GM06990 (cell line): Measurements from ENCODE around the gene CUBN.

ENCODE experiments used
- DNase-seq: peaks from one replicate; pipeline ENCODE4 v3.0.0-alpha.2; 2011; ENCODE audit not compliant: insufficient read length; ENCODE audit errors: extremely low read depth
- H3K27me3 ChIP-seq: replicated peaks from 2 replicates; pipeline ENCODE4 v1.6.0; 2011; ENCODE audit warnings: low read length; ENCODE audit not compliant: control insufficient read depth, insufficient read depth
- H3K36me3 ChIP-seq: 2 replicates; pipeline ENCODE4 v1.5.1; 2011; ENCODE audit warnings: low read length; ENCODE audit not compliant: control insufficient read depth, insufficient read depth
- H3K4me3 ChIP-seq: replicated peaks from 2 replicates; pipeline ENCODE4 v1.5.1; 2011; ENCODE audit warnings: low read depth, mild to moderate bottlenecking, control low read depth, low read length
- CTCF ChIP-seq: IDR thresholded peaks from 2 replicates; pipeline ENCODE4 v1.5.1; 2011; ENCODE audit warnings: low read length, control low read depth, mild to moderate bottlenecking, inconsistent platforms; ENCODE audit not compliant: insufficient read depth, poor library complexity, severe bottlenecking

The CUBN gene

DNA sequence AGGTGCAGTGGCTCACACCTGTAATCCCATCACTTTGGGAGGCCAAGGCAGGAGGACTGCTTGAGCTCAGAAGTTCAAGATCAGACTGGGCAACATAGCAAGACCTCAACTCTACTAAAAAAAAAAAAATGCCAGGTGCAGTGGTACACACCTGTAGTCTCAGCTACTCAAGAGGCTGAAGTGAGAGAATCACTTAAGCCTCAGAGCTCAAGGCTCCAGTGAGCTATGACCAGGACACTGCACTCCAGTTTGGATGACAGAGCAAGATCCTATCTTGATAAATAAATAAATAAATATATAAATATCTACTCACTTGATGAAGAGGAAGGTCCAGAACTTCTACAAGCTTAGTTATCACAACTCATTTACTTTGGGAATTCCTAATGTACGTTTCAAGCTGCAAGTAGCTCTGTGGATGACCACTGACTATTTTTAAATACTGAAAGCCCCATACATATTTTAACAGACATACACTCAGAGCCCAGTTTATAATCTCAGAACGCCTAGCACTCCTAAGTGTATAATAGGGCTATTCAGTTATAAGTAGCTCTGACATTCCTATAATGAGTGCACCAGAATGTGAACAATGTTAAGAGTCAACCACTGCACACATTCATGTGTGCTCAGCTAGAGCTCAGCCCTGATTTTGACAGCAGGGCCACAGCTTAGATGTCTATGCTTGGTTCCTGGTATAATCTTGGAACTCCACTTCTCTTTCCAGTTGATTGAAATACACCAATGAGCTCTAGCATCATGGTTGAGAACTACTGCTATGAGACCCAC, 119.1 kb downstream of the CUBN start:
- Histone ChIP-seq H3K27me3 (peaks cover 1% of the 10 kb centered on the region; the same call in 1 of the 2 replicates), H3K4me3 (no peak overlapping the region), H3K36me3 (no peaks in the 10 kb centered on the region)
- no peak for TF ChIP-seq CTCF
- DNase-seq: no peak

GRCh38 chr10:17009212-17009700, 120.4 kb downstream of the CUBN start:
- no peak overlapping the region for H3K4me3 ChIP-seq
- H3K36me3 ChIP-seq: no peaks in the 10 kb centered on the region
- H3K27me3 ChIP-seq: peaks cover 1% of the 10 kb centered on the region; the same call in 1 of the 2 replicates
- no peak for TF ChIP-seq CTCF
- no peak for DNase-seq

DNA sequence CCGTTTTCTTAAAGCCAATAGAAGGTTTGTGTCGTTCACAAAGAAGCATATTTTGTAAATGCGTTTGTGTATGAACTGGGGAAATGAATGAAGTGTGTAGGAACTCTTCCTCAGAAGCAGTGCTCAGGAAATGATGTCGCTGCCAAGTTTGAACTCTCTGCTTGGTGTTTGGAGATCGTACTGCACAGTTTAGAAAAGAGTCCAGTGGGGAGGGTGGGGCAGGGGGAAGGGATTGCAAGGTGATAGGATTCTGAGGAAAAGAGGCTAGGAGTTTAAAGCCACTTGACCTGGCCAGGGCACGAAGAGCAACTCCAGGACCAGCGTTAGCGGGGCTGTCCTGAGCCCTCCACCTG, 122.2 kb downstream of the CUBN start:
- no peak for DNase-seq
- Histone ChIP-seq H3K36me3 (no peaks in the 10 kb centered on the region), H3K4me3 (no peak overlapping the region), H3K27me3 (peaks cover 1% of the 10 kb centered on the region; the same call in 1 of the 2 replicates)
- no peak for TF ChIP-seq CTCF

DNA sequence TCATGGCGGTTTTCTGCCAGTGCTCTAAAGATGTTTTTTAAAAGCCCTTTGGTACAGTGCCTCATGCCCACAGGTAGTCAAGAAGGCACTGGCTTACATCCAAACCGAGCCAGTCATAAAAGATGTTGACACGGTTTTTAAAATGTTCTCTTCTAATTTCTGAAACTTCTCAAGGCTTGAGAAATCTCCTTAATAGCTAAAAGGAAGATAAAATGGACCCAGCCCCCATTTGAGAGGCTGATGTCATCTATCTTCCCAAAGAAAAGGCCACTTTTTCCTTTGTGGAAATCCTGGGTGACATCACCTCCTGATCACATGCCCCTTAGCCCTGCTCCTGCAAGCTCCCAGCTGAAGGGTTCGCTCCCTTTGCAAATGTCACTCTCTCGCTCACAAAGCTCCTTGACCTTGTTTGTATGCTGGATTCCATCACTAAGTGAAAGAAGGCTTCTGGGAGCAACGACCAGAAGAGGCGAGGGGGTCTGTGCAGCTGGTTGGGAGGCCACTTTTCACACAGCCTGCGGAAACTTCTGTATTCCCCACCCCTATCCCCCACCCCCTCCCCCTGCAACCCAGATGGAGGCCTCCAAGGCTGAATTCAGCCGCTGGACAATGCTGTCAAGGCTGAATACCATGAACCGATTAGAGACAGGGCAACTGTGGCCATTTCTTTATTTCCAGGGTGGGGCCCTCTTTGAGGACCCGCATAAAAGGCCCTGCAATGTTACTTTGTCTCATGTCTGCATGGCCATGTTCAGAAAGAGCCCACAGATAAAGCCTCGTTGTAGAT, 122.8 kb downstream of the CUBN start:
- DNase-seq: no peak
- Histone ChIP-seq H3K36me3 (no peaks in the 10 kb centered on the region), H3K27me3 (peaks cover 1% of the 10 kb centered on the region; the same call in 1 of the 2 replicates), H3K4me3 (no peak overlapping the region)
- no peak for TF ChIP-seq CTCF

DNA sequence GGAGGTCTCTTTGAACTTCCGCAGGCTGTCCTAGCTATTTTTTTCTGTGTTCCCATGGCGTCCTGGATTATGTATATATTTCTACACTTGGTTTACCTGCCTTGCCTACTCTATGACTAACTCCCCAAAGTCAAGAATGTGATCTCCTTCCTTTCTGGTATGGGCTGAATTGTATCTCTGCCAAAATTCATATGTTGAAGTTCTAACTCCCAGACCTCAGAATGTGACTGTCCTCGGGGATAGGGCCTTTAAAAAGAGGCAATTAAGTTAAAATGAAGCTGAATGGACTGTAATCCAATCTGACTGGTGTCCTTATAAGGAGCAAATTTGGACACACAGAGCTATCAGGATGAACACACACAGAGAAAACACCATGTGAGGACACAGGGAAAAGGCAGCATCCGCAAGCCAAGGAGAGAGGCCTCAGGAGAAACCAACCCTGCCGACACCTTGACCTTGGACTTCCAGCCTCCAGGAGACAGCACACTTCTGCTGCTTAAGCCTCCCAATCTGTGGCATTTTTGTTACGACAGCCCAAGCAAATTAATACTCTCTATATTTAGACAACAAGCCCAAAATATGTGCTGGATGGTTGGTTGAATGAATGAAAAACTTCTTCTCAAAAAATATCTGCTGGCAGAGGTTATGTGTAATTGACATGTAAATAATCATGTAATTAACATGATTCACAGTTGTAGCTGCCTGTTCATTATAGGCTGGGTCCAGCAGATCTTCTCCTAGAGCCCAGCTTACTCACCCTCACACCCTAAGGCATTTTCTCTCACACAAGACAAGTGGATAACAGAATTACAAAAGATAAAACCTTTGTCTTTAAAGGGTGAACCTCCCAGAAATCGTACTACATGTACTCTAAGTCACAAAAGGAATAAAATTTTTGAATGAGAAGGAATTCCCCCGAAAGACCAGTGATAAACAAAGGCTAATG, 123.7 kb downstream of the CUBN start:
- Histone ChIP-seq H3K4me3 (no peak overlapping the region), H3K36me3 (no peaks in the 10 kb centered on the region), H3K27me3 (peaks cover 1% of the 10 kb centered on the region; the same call in 1 of the 2 replicates)
- no peak for TF ChIP-seq CTCF
- no peak for DNase-seq
